Right atrium auricular region (tissue), 2 donors: Measurements from ENCODE around the gene BAX. TPM values are rescaled to one million over a fixed set of nuclear protein-coding genes. Genes with fewer than 3 reads are reported as not detected.

Experiments
- DNase-seq: peaks from one replicate; pipeline ENCODE4 v3.0.0-alpha.2; 2019; ENCODE audit warnings: low spot score
- H3K27ac ChIP-seq, 2 donors: fragments of 200-600 bp; sonication (generic); 1 replicate in 1 of 2; 2 replicates in 1 of 2; pipeline ENCODE4 v1.5.1; 2016 to 2019
- H3K27me3 ChIP-seq, 2 donors: fragments of 200-600 bp; sonication (generic); one replicate each; pipeline versions ENCODE4 v1.5.1 to v1.6.0; 2017 to 2019
- H3K36me3 ChIP-seq: fragments of 200-600 bp; sonication (generic); one replicate; pipeline ENCODE4 v1.5.1; 2016
- H3K4me1 ChIP-seq, 2 donors: fragments of 200-600 bp; sonication (generic); one replicate each; pipeline versions ENCODE4 v1.5.1 to v1.6.0; 2017 to 2019
- H3K4me3 ChIP-seq, 2 donors: fragments of 200-600 bp; sonication (generic); 1 replicate in 1 of 2; 2 replicates in 1 of 2; pipeline ENCODE4 v1.5.1; 2017 to 2019; ENCODE audit warnings: mild to moderate bottlenecking in 1 of 2, moderate library complexity in 1 of 2
- H3K9me3 ChIP-seq, 2 donors: fragments of 200-600 bp; sonication (generic); one replicate each; pipeline ENCODE4 v1.5.1; 2019
- CTCF ChIP-seq, 2 donors: fragments of 200-600 bp; sonication (generic); IDR thresholded peaks; one replicate each; pipeline ENCODE4 v1.5.1; 2019; ENCODE audit warnings: antibody characterized with exemption in 2 of 2
- total RNA-seq, 2 donors: library from RNA; depleted of rRNA; stranded (reverse); fragments of >200 nt; gene quantifications; one replicate each; pipeline ENCODE4 v1.1.0, GENCODE V29; 2016

Gene BAX
- total RNA-seq, 2 donors from 2014 or later = 10.7 to 21.2 TPM

GRCh38 chr19:48989701-48990291 is 35.1 kb downstream of the BAX start:
- no peak for DNase-seq
- no peaks in the 10 kb centered on the region for H3K27me3 ChIP-seq
- peak overlapping the region; percentile 91 to 95 for H3K27ac ChIP-seq
- no peaks in the 10 kb centered on the region for H3K9me3 ChIP-seq
- no peak for TF ChIP-seq CTCF (IDR thresholded peaks at IDR 0.05)
- peaks cover 38% of the 10 kb centered on the region for H3K36me3 ChIP-seq
- H3K4me1 ChIP-seq = peaks cover 0 to 37% of the 10 kb centered on the region in 2 donors
- H3K4me3 ChIP-seq = no peak overlapping the region

- H3K4me1 ChIP-seq = peaks cover 0 to 40% of the 10 kb centered on the region in 2 donors
- no peak for DNase-seq
- H3K9me3 ChIP-seq = no peaks in the 10 kb centered on the region
- H3K4me3 ChIP-seq = no peak overlapping the region
- H3K27ac ChIP-seq = peak overlapping the region; percentile 91 to 95
- no peaks in the 10 kb centered on the region for H3K27me3 ChIP-seq
- no peak for TF ChIP-seq CTCF (IDR thresholded peaks at IDR 0.05)
- peaks cover 31% of the 10 kb centered on the region for H3K36me3 ChIP-seq
These were observed 35.7 kb downstream of the BAX start for GRCh38 chr19:48990400-48990799.

- Histone ChIP-seq H3K9me3 (no peaks in the 10 kb centered on the region), H3K4me3 (peak overlapping the region; percentile 75), H3K4me1 (peaks cover 0 to 40% of the 10 kb centered on the region in 2 donors), H3K27me3 (no peaks in the 10 kb centered on the region), H3K36me3 (peaks cover 24% of the 10 kb centered on the region), H3K27ac (peak overlapping the region; percentile 91 to 95)
- no peak for TF ChIP-seq CTCF (IDR thresholded peaks at IDR 0.05)
- DNase-seq = no peak
These were observed 36.4 kb downstream of the BAX start for GRCh38 chr19:48991011-48991609.

GRCh38 chr19:48991873-48992580 is 37.4 kb downstream of the BAX start:
- Histone ChIP-seq H3K4me3 (peak overlapping the region; percentile 75), H3K36me3 (peaks cover 15% of the 10 kb centered on the region), H3K4me1 (peaks cover 0 to 40% of the 10 kb centered on the region in 2 donors), H3K9me3 (no peaks in the 10 kb centered on the region), H3K27me3 (no peaks in the 10 kb centered on the region), H3K27ac (peak overlapping the region; percentile 91 to 95)
- TF ChIP-seq CTCF (IDR thresholded peaks at IDR 0.05) = no peak
- peak; percentile 78 for DNase-seq

GRCh38 chr19:48992581-48993174 is 38.0 kb downstream of the BAX start:
- H3K4me1 ChIP-seq = peaks cover 0 to 40% of the 10 kb centered on the region in 2 donors
- no peak for DNase-seq

More at GRCh38 chr19:48992581-48993174, 38.0 kb downstream of the BAX start:
- Histone ChIP-seq H3K27me3 (no peaks in the 10 kb centered on the region), H3K9me3 (no peaks in the 10 kb centered on the region), H3K27ac (peak overlapping the region; percentile 91 to 95), H3K4me3 (peak overlapping the region; percentile 75), H3K36me3 (peaks cover 10% of the 10 kb centered on the region)
- TF ChIP-seq CTCF (IDR thresholded peaks at IDR 0.05) = no peak
